Epithelial cell of proximal tubule (primary cell): Measurements from ENCODE around the gene TNNI3K. TPM values are rescaled to one million over a fixed set of nuclear protein-coding genes. Genes with fewer than 3 reads are reported as not detected.

ENCODE experiments used
- DNase-seq: peaks from one replicate; pipeline ENCODE4 v3.0.0-alpha.2; 2011; ENCODE audit warnings: low read depth
- H3K4me3 ChIP-seq: 2 replicates; pipeline ENCODE4 v1.5.1; 2011; ENCODE audit warnings: low read depth, mild to moderate bottlenecking, low read length
- CTCF ChIP-seq: conservative IDR thresholded peaks from 2 replicates; pipeline ENCODE4 v1.5.1; 2012; ENCODE audit warnings: low read depth, mild to moderate bottlenecking, low read length
- total RNA-seq: library from RNA; depleted of rRNA; stranded (reverse); fragments of >200 nt; gene quantifications from 2 replicates; pipeline ENCODE4 v1.2.3, GENCODE V29; 2015

Gene TNNI3K
- total RNA-seq, 1 donor from 2014 or later, result 0.69 TPM

GRCh38 chr1:74478979-74479378, 243.8 kb downstream of the TNNI3K start:
- TF ChIP-seq CTCF, result no peak
- H3K4me3 ChIP-seq, result no peak overlapping the region
- DNase-seq, result no peak

GRCh38 chr1:74480068-74480467, 244.9 kb downstream of the TNNI3K start:
- TF ChIP-seq CTCF, result no peak
- H3K4me3 ChIP-seq, result no peak overlapping the region
- DNase-seq, result no peak

GRCh38 chr1:74481607-74482006, 246.4 kb downstream of the TNNI3K start:
- no peak for DNase-seq
- H3K4me3 ChIP-seq, result no peak overlapping the region
- no peak for TF ChIP-seq CTCF

GRCh38 chr1:74485622-74486021, 250.4 kb downstream of the TNNI3K start:
- no peak for DNase-seq
- no peak overlapping the region for H3K4me3 ChIP-seq
- no peak for TF ChIP-seq CTCF

- DNase-seq, result no peak
- H3K4me3 ChIP-seq, result no peak overlapping the region
- no peak for TF ChIP-seq CTCF
These were observed 250.8 kb downstream of the TNNI3K start for GRCh38 chr1:74486036-74486435.

- no peak for DNase-seq
- TF ChIP-seq CTCF, result no peak
- no peak overlapping the region for H3K4me3 ChIP-seq
These were observed 261.5 kb downstream of the TNNI3K start for GRCh38 chr1:74496669-74497068.

- H3K4me3 ChIP-seq, result no peak overlapping the region
- TF ChIP-seq CTCF, result no peak
- DNase-seq, result no peak
These were observed 263.7 kb downstream of the TNNI3K start for GRCh38 chr1:74498901-74499300.
